HG03460 (cell line): ENCODE results near the gene GDPD4.

ENCODE experiments used
- ATAC-seq: cut with Tn5 transposase; IDR thresholded peaks from one replicate; pipeline ENCODE4 v1.9.1; 2021; ENCODE audit not compliant: unreplicated experiment

The GDPD4 gene, protein sequence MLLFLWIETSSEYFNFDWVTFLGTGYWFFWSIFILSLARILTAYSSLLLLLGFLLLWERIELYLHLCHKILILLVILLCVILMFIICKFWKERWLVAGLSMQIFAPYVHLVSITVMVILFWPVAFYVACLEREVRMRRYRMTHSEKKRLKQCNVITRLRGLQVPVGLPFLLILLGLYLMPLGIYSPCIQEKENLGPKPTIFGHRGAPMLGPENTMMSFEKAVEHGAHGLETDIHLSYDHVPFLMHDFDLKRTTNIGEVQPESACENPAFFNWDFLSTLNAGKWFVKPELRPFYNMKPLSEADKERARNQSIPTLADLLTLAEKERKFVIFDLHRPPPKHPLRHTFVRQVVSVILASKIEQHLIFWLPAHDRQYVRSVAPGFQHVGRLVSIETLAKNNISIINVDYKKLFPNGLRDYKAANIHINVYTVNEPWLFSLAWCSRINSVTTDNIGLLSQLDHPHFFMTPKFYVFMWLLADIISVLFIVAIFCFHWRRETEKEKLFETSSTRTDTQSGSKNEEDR

GRCh38 chr11:77301510-77301909 lies at the start of gene GDPD4:
TSS of gene GDPD4 (minus strand) at chr11:77301686. CDS start at chr11:77285137, 16,549 bp downstream.
- ATAC-seq = no peak

DNA sequence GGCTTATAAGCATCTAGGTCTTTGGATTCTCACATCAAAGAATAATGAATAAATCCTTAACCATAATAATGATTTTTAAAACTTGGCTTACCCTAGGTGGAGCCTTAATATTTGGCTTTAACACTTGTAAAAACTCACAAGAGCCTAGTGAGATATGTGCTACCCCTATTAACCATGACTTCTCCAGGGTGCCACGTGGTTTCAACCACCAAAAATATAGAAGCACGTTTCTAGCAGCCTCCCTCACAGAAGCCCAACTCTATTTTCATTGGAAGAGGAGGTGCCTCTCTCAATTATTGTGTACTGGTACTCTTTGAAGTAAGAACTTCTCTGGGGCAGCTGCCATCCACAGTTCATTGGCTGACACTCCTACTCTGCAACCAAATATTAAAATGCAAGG lies 46.5 kb upstream of the GDPD4 start:
- ATAC-seq = no peak

DNA sequence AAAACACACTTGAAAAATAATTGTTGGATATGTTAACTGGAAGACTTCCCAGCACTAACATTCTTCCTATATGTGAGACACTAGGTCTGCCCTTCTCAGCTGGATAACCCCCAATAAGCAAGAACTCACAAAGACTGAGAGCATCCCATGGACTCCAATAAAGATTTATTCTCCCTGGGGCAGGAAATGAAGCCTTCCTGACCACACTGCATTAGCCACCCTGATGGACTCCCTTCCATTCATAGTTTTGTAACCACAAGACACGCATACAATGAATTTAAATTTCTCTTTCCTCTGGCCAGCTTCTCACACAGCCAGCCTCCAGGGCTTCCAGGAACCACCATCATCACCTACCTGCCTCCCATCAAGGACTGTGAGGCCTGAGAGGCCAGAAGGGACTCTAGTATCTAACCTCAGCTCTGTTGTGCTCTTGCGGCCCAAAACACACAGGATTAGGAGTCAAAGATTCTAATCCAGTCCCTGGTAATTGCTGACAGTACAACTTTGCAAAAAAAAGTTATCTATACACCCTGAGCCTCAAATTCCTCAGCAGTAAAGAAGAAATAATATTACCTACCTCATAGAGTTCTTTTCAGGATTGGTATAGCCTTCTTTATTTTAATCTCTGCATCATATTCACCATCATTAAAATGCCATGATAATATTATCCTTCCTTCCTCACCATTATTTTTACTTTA lies 45.6 kb upstream of the GDPD4 start:
- no peak for ATAC-seq

DNA sequence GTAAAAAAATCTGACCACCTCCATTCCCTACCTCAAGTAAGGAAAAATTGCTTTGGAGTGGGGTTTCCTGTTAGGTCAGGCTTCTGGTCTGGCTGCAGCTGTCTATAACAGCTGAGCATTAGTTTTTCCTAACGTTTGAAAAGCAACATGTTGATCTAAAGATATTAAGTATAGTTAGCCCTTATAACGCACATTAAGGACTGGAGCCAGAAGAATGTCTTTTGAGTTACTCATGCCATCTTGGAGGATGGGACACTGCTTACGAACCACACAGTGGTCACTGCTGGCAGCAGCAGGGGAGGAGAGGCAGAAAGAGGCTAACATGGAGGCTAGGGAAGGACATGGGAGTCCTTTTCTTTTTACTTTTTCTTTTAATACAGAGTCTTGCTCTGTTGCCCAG lies 44.1 kb upstream of the GDPD4 start:
- ATAC-seq = no peak

- ATAC-seq = no peak
These were observed 39.0 kb upstream of the GDPD4 start for GRCh38 chr11:77340501-77340900.

DNA sequence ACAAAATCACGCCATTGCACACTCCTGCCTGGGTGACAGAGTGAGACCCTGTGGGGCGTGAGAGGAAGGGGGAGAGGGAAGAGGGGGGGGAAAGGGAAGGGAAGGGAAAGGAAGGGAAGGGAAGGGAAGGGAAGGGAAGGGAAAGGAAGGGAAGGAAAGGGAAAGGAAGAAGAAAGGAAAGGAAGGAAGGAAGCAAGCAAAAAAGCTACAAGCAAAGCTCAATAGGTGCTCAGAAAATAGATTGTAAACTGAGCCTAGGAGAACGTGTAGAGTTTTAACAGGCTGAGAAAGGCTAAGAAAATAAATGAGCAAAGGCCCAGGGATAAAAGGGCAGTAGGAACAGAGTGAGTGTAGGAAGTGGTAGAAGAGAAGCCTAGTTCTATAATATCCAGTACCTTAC lies 30.8 kb upstream of the GDPD4 start:
- ATAC-seq = no peak

- no peak for ATAC-seq
These were observed 23.7 kb upstream of the GDPD4 start for GRCh38 chr11:77325159-77325558.

DNA sequence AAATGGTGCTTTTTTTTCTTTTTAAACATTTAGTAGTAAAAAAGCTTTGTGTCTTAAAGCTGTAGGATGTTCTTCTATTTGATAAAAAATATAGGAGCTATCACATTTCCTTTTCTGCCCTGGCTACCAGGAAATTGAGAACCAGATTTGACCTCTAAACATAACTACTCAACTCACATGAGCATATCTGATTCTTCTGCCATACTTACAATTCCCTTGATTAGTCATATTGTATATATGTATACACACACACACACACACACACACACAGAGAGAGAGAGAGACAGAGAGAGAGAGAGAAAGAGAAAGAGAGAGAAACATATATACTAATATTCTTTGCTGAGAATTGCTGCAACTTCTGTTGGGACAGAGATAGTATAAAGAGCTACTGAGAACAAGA lies 23.0 kb upstream of the GDPD4 start:
- no peak for ATAC-seq

DNA sequence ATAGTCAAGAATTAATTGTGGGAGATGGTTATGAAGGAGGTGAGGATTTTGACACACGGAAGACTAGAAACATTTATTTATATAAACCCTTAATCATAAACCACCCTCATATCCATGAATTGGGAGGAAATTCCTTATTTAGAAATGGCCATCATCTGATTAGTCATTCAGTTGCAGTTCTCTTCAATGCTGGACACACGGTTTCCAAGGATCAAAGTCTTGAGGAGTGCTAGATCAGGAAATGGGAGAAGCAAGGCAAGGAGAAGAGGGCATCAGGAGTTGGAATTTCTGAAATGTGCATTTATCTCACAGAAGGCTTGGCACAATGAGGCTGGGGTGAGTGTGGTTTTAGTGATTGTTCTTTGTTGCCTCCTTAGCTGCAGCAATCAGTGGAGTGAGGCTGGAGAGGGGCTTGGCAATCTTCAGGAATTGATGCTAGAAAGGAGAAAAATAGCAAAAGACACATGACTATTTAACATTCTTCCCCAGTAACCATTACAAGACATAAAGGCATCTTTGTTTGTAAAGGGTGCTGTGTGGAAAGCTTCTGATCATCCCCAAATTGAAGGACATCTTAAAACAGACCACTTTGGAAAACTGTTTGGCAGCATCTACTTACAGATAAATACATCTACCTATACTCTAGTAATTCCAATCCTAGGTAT lies 21.6 kb upstream of the GDPD4 start:
- no peak for ATAC-seq

DNA sequence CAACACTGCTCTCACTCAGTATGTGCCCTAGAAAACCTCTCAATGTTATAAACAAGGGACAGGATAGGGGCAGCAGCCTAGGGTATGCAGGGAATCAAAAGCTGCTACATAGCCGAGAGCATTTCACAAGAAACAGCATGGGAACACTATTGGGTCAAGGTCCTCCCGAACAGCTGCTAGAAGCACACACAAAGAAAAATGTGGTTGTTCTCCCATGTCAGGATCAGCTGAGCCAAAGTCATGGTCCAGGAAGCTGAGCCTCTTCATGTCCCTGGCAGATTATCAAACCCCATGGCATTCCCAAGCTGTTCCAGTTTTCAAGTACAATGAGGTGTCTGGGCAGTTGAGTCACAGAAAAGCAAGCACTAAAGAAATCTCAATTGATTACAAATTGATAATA lies 21.0 kb upstream of the GDPD4 start:
- ATAC-seq = no peak

GRCh38 chr11:77320351-77320750 lies 18.9 kb upstream of the GDPD4 start:
- ATAC-seq = no peak

GRCh38 chr11:77318600-77318999 lies 17.1 kb upstream of the GDPD4 start:
- ATAC-seq = no peak

GRCh38 chr11:77316733-77317342 lies 15.4 kb upstream of the GDPD4 start:
- no peak for ATAC-seq

DNA sequence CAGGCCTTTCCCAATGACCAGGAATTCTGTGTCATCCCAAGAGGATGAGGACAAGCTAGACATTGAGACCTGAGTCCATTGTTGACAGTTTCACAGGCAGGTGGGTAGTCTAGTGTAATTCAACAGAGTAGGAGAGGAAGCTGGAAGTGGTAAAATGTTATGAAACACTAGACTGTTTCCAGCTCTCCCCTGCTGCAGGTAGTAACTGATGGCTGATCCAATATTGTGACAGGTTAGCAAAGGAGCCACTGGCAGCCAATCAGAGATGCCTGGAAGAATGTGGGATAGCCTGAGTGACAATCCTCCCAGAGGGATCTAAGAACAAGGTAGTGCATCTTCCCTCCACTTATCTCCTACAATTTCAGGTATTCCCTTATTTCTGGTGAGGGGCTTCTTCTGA lies 10.6 kb upstream of the GDPD4 start:
- ATAC-seq = no peak

- no peak for ATAC-seq
These were observed 10.2 kb upstream of the GDPD4 start for GRCh38 chr11:77311701-77312100.

DNA sequence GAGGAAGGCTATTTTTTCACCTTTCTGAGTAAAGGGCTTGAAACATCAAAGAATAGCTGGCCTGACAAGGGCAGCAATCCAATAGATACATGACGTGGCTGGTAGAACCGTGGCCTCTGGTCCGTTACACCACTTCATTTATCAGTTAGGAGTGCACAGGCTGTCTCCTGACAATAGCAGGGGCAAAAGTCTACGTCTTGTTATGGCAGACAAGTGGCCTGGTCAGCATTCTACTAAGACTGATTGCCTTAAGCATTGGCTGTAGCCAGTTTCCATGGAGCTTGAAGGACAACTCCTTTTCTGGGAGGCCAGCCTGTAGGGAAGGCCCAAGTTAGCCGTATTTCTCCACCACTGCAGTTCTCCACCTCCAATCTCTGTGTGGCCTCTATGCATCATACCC lies 9.2 kb upstream of the GDPD4 start:
- no peak for ATAC-seq

DNA sequence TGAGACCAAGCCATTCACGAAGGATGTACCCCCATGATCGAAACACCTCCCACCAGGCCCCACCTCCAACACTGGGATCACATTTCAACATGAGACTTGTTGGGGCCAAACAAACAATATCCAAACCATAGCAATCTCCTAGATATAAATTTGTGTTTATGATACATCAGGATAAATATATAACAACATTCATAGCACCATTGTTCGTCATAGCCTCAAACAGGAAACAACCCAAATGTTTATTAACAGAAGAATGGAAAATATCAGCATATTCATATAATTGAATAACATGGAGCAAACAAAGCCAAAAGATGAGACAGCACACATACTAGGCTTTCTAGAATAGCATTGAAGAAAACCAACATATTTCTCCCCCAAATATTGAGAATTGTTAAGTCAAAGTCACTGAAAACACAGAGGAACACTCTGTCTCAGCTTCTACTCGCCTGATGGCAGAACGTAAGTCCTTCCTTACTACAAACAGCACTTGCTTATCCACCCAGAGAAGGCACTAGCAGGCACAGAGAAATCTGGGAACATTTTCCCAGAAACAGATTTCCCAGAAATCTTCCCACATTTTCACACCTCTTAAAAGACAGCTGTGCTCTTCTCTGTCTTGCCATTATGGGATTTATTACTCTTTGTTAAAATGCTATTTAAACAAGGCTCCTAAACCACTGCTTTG lies 8.1 kb upstream of the GDPD4 start:
- ATAC-seq = no peak

DNA sequence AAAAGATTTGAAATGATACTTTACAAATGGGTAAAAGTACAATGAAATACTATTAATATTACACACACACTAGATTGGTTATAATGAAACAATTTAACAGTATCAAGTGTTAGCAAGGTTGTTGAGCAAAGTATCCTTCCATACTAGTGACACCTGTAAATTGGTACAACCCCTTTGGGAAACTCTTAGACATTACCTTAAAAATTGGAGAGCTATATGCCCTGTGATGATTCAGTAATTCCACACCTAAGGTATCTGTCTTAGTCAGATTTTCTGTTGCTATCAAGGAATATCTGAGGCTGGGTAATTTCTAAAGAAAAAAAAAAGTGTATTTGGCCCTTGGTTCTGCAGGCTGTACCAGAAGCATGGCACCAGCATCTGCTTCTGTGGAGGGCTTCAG lies 7.4 kb upstream of the GDPD4 start:
- ATAC-seq = no peak

- no peak for ATAC-seq
These were observed 1.8 kb upstream of the GDPD4 start for GRCh38 chr11:77303328-77303727.

DNA sequence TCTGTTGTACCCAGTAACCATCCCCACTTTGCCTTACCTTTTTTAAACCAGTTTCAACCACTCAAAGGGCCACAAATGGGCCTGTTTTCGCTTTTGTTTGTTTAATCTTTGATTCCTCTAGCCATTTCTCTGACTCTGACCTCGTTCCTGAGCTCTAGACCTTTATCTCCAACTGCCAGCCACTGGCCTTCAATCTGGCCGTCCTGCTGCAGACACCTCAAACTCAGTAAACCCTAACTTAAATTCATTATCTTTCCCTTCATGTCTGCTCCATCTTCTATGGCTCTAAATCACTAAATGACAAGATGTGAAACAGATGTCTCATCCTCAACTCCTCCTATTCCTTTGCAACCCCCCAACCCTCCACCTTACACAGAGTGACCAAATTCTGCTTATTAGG lies 1.3 kb upstream of the GDPD4 start:
- ATAC-seq = no peak

DNA sequence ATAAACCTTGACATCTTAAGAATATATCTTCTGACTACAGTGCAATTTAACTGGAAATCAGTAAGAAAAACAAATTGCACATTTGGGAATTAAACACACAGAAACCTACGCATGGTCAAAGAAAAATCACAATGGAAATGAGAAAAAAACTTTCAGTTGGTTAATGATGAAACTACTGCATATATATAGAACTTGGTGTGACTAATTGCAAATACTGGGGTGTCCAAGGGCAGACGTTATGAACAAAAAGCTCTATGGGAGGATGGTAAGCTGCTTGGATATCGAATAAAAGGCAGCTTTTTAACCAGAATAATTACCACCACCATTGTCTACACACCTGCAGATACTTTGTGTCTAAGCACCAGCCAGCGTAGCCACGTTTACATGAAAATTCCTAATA lies 791 bp downstream of the GDPD4 start:
- ATAC-seq = no peak
